K562 (cell line): ENCODE results near the gene AJAP1. TPM values are rescaled to one million over a fixed set of nuclear protein-coding genes. Genes with fewer than 3 reads are reported as not detected.

Source experiments
- ATAC-seq: fragments of 200-7000 bp; cut with Tn5 transposase; 3 replicates; pipeline ENCODE4 v1.9.1; 2020; ENCODE audit warnings: moderate library complexity
- BruUV-seq: library from RNA; stranded (reverse); fragments of 400-500 nt; replicated peaks from 2 replicates; lab custom pipeline; 2021; lab: Mats Ljungman, UMichigan
- CTCF ChIA-PET: fragments of 300-600 bp; formaldehyde crosslinking; extraction: SDS; loops from one replicate; lab custom pipeline; 2021; ENCODE audit warnings: low intra/inter-chr PET ratio; lab: Yijun Ruan, JAX
- POLR2A ChIA-PET: fragments of 300-600, 350-650 bp; sonication (Branson Sonifier 250); formaldehyde crosslinking; extraction: SDS; loops from one replicate; lab custom pipeline; 2021; ENCODE audit warnings: antibody characterized with exemption, inconsistent platforms; lab: Yijun Ruan, JAX
- DNase-seq, 4 experiments: peaks; one replicate each; pipeline versions ENCODE4 v3.0.0 to v3.0.0-alpha.2; 2011 to 2018; ENCODE audit warnings: low spot score in 3 of 4, mixed read lengths in 3 of 4; ENCODE audit errors: extremely low read depth in 1 of 4
- FAIRE-seq: peaks from 2 replicates; lab custom pipeline; 2011; peaks lifted over from hg19 to GRCh38; lab: Jason Lieb, UNC
- H2AFZ ChIP-seq: 2 replicates; pipeline ENCODE4 v1.6.0; 2011; ENCODE audit warnings: low read depth, low read length, control low read depth, inconsistent platforms
- H3K27ac ChIP-seq: fragments of 200-600 bp; 3 replicates; pipeline ENCODE4 v1.8.0; 2011; ENCODE audit warnings: low read depth, mild to moderate bottlenecking, control low read depth, inconsistent platforms, low read length, moderate library complexity, mixed read lengths; ENCODE audit errors: extremely low read depth
- H3K27me3 ChIP-seq, 2 experiments: fragments of 300-600 bp in 1 of 2; 2 replicates in 1 of 2; 3 replicates in 1 of 2; pipeline versions ENCODE4 v1.6.0 to v1.8.0; 2011; ENCODE audit warnings: inconsistent platforms in 2 of 2, low read length in 2 of 2, mild to moderate bottlenecking in 1 of 2, mixed read lengths in 1 of 2, moderate library complexity in 1 of 2; ENCODE audit not compliant: control insufficient read depth in 2 of 2, insufficient read depth in 2 of 2
- H3K36me3 ChIP-seq: fragments of 300-600 bp; 3 replicates; pipeline ENCODE4 v1.8.0; 2011; ENCODE audit warnings: mild to moderate bottlenecking, low read length, inconsistent platforms; ENCODE audit not compliant: control insufficient read depth, insufficient read depth
- H3K4me1 ChIP-seq, 2 experiments: fragments of 200-600 bp in 1 of 2; replicated peaks in 1 of 2; 2 replicates in 1 of 2; 3 replicates in 1 of 2; pipeline versions ENCODE4 v1.5.1 to v1.8.0; 2011; ENCODE audit warnings: inconsistent platforms in 2 of 2, low read length in 2 of 2, mild to moderate bottlenecking in 1 of 2, mixed read lengths in 1 of 2, moderate library complexity in 1 of 2; ENCODE audit not compliant: control insufficient read depth in 2 of 2, insufficient read depth in 2 of 2
- H3K4me2 ChIP-seq: 2 replicates; pipeline ENCODE4 v1.6.1; 2011; ENCODE audit warnings: low read length, control low read depth, inconsistent platforms, mixed read lengths; ENCODE audit not compliant: insufficient read depth
- H3K4me3 ChIP-seq: fragments of 200-600 bp; sonication (generic), shearing (Covaris generic); 2 replicates; pipeline ENCODE4 v1.5.1; 2016; ENCODE audit warnings: control low read depth, inconsistent platforms
- H3K79me2 ChIP-seq: fragments of 200-600 bp; 3 replicates; pipeline ENCODE4 v1.8.0; 2011; ENCODE audit warnings: low read length, inconsistent platforms; ENCODE audit not compliant: control insufficient read depth, insufficient read depth
- H3K9ac ChIP-seq, 2 experiments: 2 replicates each; pipeline versions ENCODE4 v1.6.0 to v1.6.1; 2011; ENCODE audit warnings: low read depth in 2 of 2, low read length in 2 of 2, control low read depth in 1 of 2, inconsistent platforms in 1 of 2, mild to moderate bottlenecking in 1 of 2, mixed read lengths in 1 of 2; ENCODE audit not compliant: insufficient read depth in 1 of 2
- H3K9me1 ChIP-seq: one replicate; pipeline ENCODE4 v1.6.0; 2011; ENCODE audit warnings: inconsistent platforms, mild to moderate bottlenecking, low read length, moderate library complexity; ENCODE audit not compliant: control insufficient read depth, insufficient read depth
- H3K9me3 ChIP-seq: replicated peaks from 2 replicates; pipeline ENCODE4 v1.5.1; 2011; ENCODE audit warnings: low read depth, low read length, inconsistent platforms; ENCODE audit not compliant: control insufficient read depth, insufficient read depth
- H4K20me1 ChIP-seq: replicated peaks from 2 replicates; pipeline ENCODE4 v1.6.1; 2011; ENCODE audit warnings: low read length, inconsistent platforms, mixed read lengths; ENCODE audit not compliant: control insufficient read depth, insufficient read depth
- ARID2 ChIP-seq: fragments of 450-650 bp; IDR thresholded peaks from 2 replicates; pipeline ENCODE4 v1.6.1; 2017; ENCODE audit warnings: antibody characterized with exemption, mild to moderate bottlenecking
- DACH1 ChIP-seq: fragments of 450-650 bp; IDR thresholded peaks from 2 replicates; pipeline ENCODE4 v1.6.1; 2018; ENCODE audit not compliant: partially characterized antibody
- EP400 ChIP-seq: fragments of 450-650 bp; IDR thresholded peaks from 2 replicates; pipeline ENCODE4 v1.6.1; 2017; ENCODE audit warnings: antibody characterized with exemption, mild to moderate bottlenecking, moderate library complexity
- HBP1 ChIP-seq: fragments of 450-650 bp; formaldehyde crosslinking; IDR thresholded peaks from 2 replicates; pipeline ENCODE4 v1.4.0; 2022; ENCODE audit warnings: missing genetic modification characterization
- HMG20B ChIP-seq: fragments of 250-450 bp; sonication (Bioruptor Pico); IDR thresholded peaks from 2 replicates; pipeline ENCODE4 v1.5.0; 2021; ENCODE audit warnings: mild to moderate bottlenecking
- MAX ChIP-seq: sonication (generic); formaldehyde crosslinking; IDR thresholded peaks from 2 replicates; pipeline ENCODE4 v1.9.0; 2022; ENCODE audit warnings: mild to moderate bottlenecking, missing genetic modification reagents
- MED1 ChIP-seq: sonication (generic); formaldehyde crosslinking; IDR thresholded peaks from 2 replicates; pipeline ENCODE4 v1.8.1; 2023; ENCODE audit warnings: missing genetic modification reagents, borderline replicate concordance
- NR2C2 ChIP-seq, 2 experiments: fragments of 200-800 bp in 1 of 2; sonication (Bioruptor generic) in 1 of 2; sonication (generic) in 1 of 2; formaldehyde crosslinking in 1 of 2; IDR thresholded peaks; 2 replicates each; pipeline versions ENCODE4 v1.6.1 to v1.8.0; 2016 to 2022; ENCODE audit warnings: mild to moderate bottlenecking in 1 of 2, missing compliant biosample characterization in 1 of 2, missing genetic modification characterization in 1 of 2, missing genetic modification reagents in 1 of 2
- PREB ChIP-seq: sonication (generic); formaldehyde crosslinking; IDR thresholded peaks from 2 replicates; pipeline ENCODE4 v1.8.1; 2023; ENCODE audit warnings: mild to moderate bottlenecking, missing genetic modification reagents
- RAD51 ChIP-seq: fragments of 450-650 bp; IDR thresholded peaks from 2 replicates; pipeline ENCODE4 v1.7.1; 2016; ENCODE audit warnings: low read depth, mild to moderate bottlenecking, borderline replicate concordance
- SAP30 ChIP-seq: fragments of 200-600 bp; sonication (generic); IDR thresholded peaks from 2 replicates; pipeline ENCODE4 v1.6.1; 2012; ENCODE audit warnings: borderline replicate concordance, low read depth, mild to moderate bottlenecking, moderate library complexity, low read length, control low read depth, inconsistent platforms; ENCODE audit not compliant: insufficient read depth, poor library complexity, severe bottlenecking
- SREBF1 ChIP-seq: fragments of 150-350 bp; IDR thresholded peaks from 2 replicates; pipeline ENCODE4 v1.6.1; 2014; ENCODE audit warnings: antibody characterized with exemption, low read depth, low read length, borderline replicate concordance
- TSC22D4 ChIP-seq: fragments of 450-650 bp; IDR thresholded peaks from 2 replicates; pipeline ENCODE4 v1.6.1; 2016; ENCODE audit warnings: missing genetic modification characterization, missing biosample characterization, control low read depth
- ZBED1 ChIP-seq: IDR thresholded peaks from 2 replicates; pipeline ENCODE4 v1.6.1; 2014
- ZBTB2 ChIP-seq: fragments of 450-650 bp; IDR thresholded peaks from 2 replicates; pipeline ENCODE4 v1.6.1; 2016; ENCODE audit warnings: antibody characterized with exemption
- ZNF75A ChIP-seq: fragments of 450-650 bp; formaldehyde crosslinking; IDR thresholded peaks from 2 replicates; pipeline ENCODE4 v1.4.0; 2020; ENCODE audit warnings: mild to moderate bottlenecking
- WGBS: fragments of 100-300 bp; shearing (Covaris generic); methylation state at CpG from one replicate; pipeline ENCODE4 v1.1.6; 2016; ENCODE audit warnings: low coverage, mixed read lengths; ENCODE audit not compliant: insufficient coverage; ENCODE audit errors: missing lambda C conversion rate; 5-methylcytosine and 5-hydroxymethylcytosine counted together
- in situ Hi-C: fragments of 300-500 bp; cut with MboI; formaldehyde crosslinking; loops from 4 replicates; pipeline ENCODE4 v1.15.0; 2018; ENCODE audit warnings: inconsistent platforms, mixed read lengths
- intact Hi-C: fragments of 100-400 bp; cut with micrococcal nuclease; formaldehyde crosslinking; loops from 2 replicates; pipeline ENCODE4 v1.14.2; 2022
- polyA plus RNA-seq, 8 experiments: library from polyadenylated mRNA; depleted of rRNA in 4 of 8; stranded (reverse) in 5 of 8; unstranded in 3 of 8; fragments of >200 nt; fragmentation: Nextera tagmentation in 2 of 8; fragmentation: Illumina TruSeq in 1 of 8; extraction: Ambion mirVana in 2 of 8; extraction: Trizol in 1 of 8; gene quantifications; 2 replicates each; pipeline versions ENCODE4 v1.2.1 to v1.2.3, GENCODE V29; 2011 to 2014; ENCODE audit warnings: inconsistent platforms in 1 of 8, missing spikeins in 1 of 8
- total RNA-seq, 7 experiments: library from RNA; depleted of rRNA in 6 of 7; stranded (reverse); fragments of >200 nt in 6 of 7; fragmentation: Illumina TruSeq in 2 of 7; extraction: Trizol in 2 of 7; gene quantifications; 2 replicates each; pipeline versions ENCODE4 v1.2.1 to v1.2.3, GENCODE V29; 2011 to 2021; ENCODE audit warnings: low replicate concordance in 1 of 7

Gene AJAP1
- total and polyA plus RNA-seq, 9 of the 15 experiments (the other 6 are each of a cell fraction or from before 2014, with no cell fraction given) = not detected

- TF ChIP-seq NR2C2 (CRISPR knock-in tag; IDR thresholded peaks at IDR 0.05) = no peak
- no peak for TF ChIP-seq NR2C2 (tag; IDR thresholded peaks at IDR 0.05)
- no peak for TF ChIP-seq EP400
- TF ChIP-seq HBP1 = no peak
- TF ChIP-seq MED1 (CRISPR knock-in tag) = no peak
Observed at GRCh38 chr1:4792565-4792964, 138.2 kb downstream of the AJAP1 start (continued).

GRCh38 chr1:4794020-4794780 is 139.8 kb downstream of the AJAP1 start:
- H3K4me1 ChIP-seq = no peaks in the 10 kb centered on the region
- POLR2A ChIA-PET = no interaction called here
- FAIRE-seq = no peak
- TF ChIP-seq ARID2 (no peak), ZBTB2 (no peak), MAX (CRISPR knock-in tag) (no peak), HMG20B (no peak), ZBED1 (no peak), SAP30 (no peak), RAD51 (no peak), ZNF75A (CRISPR knock-in tag) (no peak), TSC22D4 (tag) (no peak), SREBF1 (no peak), DACH1 (no peak), PREB (CRISPR knock-in tag) (no peak)

More at GRCh38 chr1:4794020-4794780, 139.8 kb downstream of the AJAP1 start:
- Histone ChIP-seq H4K20me1 (no peaks in the 10 kb centered on the region), H2AFZ (no peak overlapping the region), H3K9ac (no peak overlapping the region), H3K27ac (no peak overlapping the region), H3K79me2 (no peaks in the 10 kb centered on the region), H3K9me3 (no peaks in the 10 kb centered on the region), H3K36me3 (no peaks in the 10 kb centered on the region), H3K4me3 (no peak overlapping the region), H3K9me1 (no peaks in the 10 kb centered on the region), H3K27me3 (no peaks in the 10 kb centered on the region; a peak in 1 of 5 replicates), H3K4me2 (no peak overlapping the region)
- intact Hi-C loops (no loop called here), in situ Hi-C loops (no loop called here)
- ATAC-seq (no peak), DNase-seq (no peak)
- BruUV-seq = no TSS peak
- 1% methylated on average over 6 of the region's 6 CpGs for WGBS
- CTCF ChIA-PET = no interaction called here
